HG03457 (cell line): ENCODE data around the gene DOCK3.
"Not testable (repeated sequence)": the region's sequence is repeated elsewhere in the genome, so short reads cannot be mapped to it uniquely, and the experiment has no call there.

Source experiments
- ATAC-seq: cut with Tn5 transposase; IDR thresholded peaks from one replicate; pipeline ENCODE4 v1.9.1; 2021; ENCODE audit warnings: moderate number of reproducible peaks; ENCODE audit not compliant: unreplicated experiment

Gene DOCK3

GRCh38 chr3:50651920-50652529 lies 22.7 kb upstream of the DOCK3 start:
- no peak for ATAC-seq

GRCh38 chr3:50652709-50653108 lies 22.0 kb upstream of the DOCK3 start:
- ATAC-seq: no peak

- ATAC-seq: no peak
Observed at GRCh38 chr3:50653937-50654595, 20.7 kb upstream of the DOCK3 start.

- no peak for ATAC-seq
Observed at GRCh38 chr3:50655009-50655830, 19.5 kb upstream of the DOCK3 start.

GRCh38 chr3:50656417-50657195 lies 18.1 kb upstream of the DOCK3 start:
- no peak for ATAC-seq

GRCh38 chr3:50657407-50657806 lies 17.3 kb upstream of the DOCK3 start:
- no peak for ATAC-seq

GRCh38 chr3:50657816-50658215 lies 16.9 kb upstream of the DOCK3 start:
- ATAC-seq: no peak

GRCh38 chr3:50658416-50658815 lies 16.3 kb upstream of the DOCK3 start:
- no peak for ATAC-seq

- no peak for ATAC-seq
Observed at GRCh38 chr3:50658831-50659230, 15.9 kb upstream of the DOCK3 start.

- no peak for ATAC-seq
Observed at GRCh38 chr3:50660386-50660785, 14.3 kb upstream of the DOCK3 start.

GRCh38 chr3:50661321-50661837 lies 13.3 kb upstream of the DOCK3 start:
- ATAC-seq: no peak

- ATAC-seq: no peak
Observed at GRCh38 chr3:50662408-50662807, 12.3 kb upstream of the DOCK3 start.

- ATAC-seq: no peak
Observed at GRCh38 chr3:50665081-50665840, 9.5 kb upstream of the DOCK3 start.

GRCh38 chr3:50665841-50666115 lies 8.9 kb upstream of the DOCK3 start:
- not testable (repeated sequence) for ATAC-seq

GRCh38 chr3:50666837-50667236 lies 7.9 kb upstream of the DOCK3 start:
- ATAC-seq: no peak

GRCh38 chr3:50671331-50671730 lies 3.4 kb upstream of the DOCK3 start:
- no peak for ATAC-seq

- ATAC-seq: no peak
Observed at GRCh38 chr3:50672656-50673055, 2.1 kb upstream of the DOCK3 start.

- no peak for ATAC-seq
Observed at GRCh38 chr3:50673931-50674330, 796 bp upstream of the DOCK3 start.

GRCh38 chr3:50675179-50676030 lies 678 bp downstream of the DOCK3 start:
- ATAC-seq: no peak
